ENCODE results near the gene FER.

The FER gene

GRCh38 chr5:108729242-108729615 is 18.5 kb upstream of the FER start:
- Mint-ChIP-seq H3K4me1 (peaks cover 28% of the 10 kb centered on the region), H3K27ac (peak overlapping the region; percentile 97), H3K36me3 (no peaks in the 10 kb centered on the region), H3K9me3 (no peaks in the 10 kb centered on the region), H3K27me3 (no peaks in the 10 kb centered on the region), H3K4me3 (peak overlapping the region; percentile 83)
- no peak for ATAC-seq (ENCODE audit: low read depth)
- no peak for DNase-seq (ENCODE audit: low spot score in 2 of 2)

GRCh38 chr5:108730617-108731340 is 16.9 kb upstream of the FER start:
- no peak overlapping the region for H3K4me3 Mint-ChIP-seq
- H3K27ac Mint-ChIP-seq: peak overlapping the region; percentile 50
- no peaks in the 10 kb centered on the region for H3K9me3 Mint-ChIP-seq
- no peaks in the 10 kb centered on the region for H3K27me3 Mint-ChIP-seq
- H3K4me1 Mint-ChIP-seq: peaks cover 28% of the 10 kb centered on the region
- DNase-seq (ENCODE audit: low spot score in 2 of 2) (no peak), ATAC-seq (ENCODE audit: low read depth) (no peak)
- no peaks in the 10 kb centered on the region for H3K36me3 Mint-ChIP-seq

GRCh38 chr5:108735790-108736189 is 11.9 kb upstream of the FER start:
- Mint-ChIP-seq H3K36me3 (no peaks in the 10 kb centered on the region), H3K4me3 (no peak overlapping the region), H3K9me3 (no peaks in the 10 kb centered on the region), H3K4me1 (peaks cover 8% of the 10 kb centered on the region), H3K27me3 (peaks cover 3% of the 10 kb centered on the region), H3K27ac (no peak overlapping the region)
- DNase-seq (ENCODE audit: low spot score in 2 of 2) (no peak), ATAC-seq (ENCODE audit: low read depth) (no peak)

- DNase-seq (ENCODE audit: low spot score in 2 of 2) (peak in 1 of 2 donors; percentile 19), ATAC-seq (ENCODE audit: low read depth) (peak; percentile 91)
- Mint-ChIP-seq H3K36me3 (no peaks in the 10 kb centered on the region), H3K4me1 (peaks cover 7% of the 10 kb centered on the region), H3K9me3 (no peaks in the 10 kb centered on the region), H3K4me3 (no peak overlapping the region), H3K27me3 (peaks cover 3% of the 10 kb centered on the region), H3K27ac (no peak overlapping the region)
Observed at GRCh38 chr5:108736855-108737254, 10.8 kb upstream of the FER start.

- H3K4me3 Mint-ChIP-seq: no peak overlapping the region
- no peaks in the 10 kb centered on the region for H3K36me3 Mint-ChIP-seq
- peaks cover 3% of the 10 kb centered on the region for H3K27me3 Mint-ChIP-seq
- ATAC-seq (ENCODE audit: low read depth) (no peak), DNase-seq (ENCODE audit: low spot score in 2 of 2) (no peak)
- peaks cover 4% of the 10 kb centered on the region for H3K4me1 Mint-ChIP-seq
- no peak overlapping the region for H3K27ac Mint-ChIP-seq
- no peaks in the 10 kb centered on the region for H3K9me3 Mint-ChIP-seq
Observed at GRCh38 chr5:108739376-108739775, 8.3 kb upstream of the FER start.

GRCh38 chr5:108739906-108740305 is 7.8 kb upstream of the FER start:
- ATAC-seq (ENCODE audit: low read depth): no peak
- Mint-ChIP-seq H3K36me3 (no peaks in the 10 kb centered on the region), H3K4me1 (peaks cover 4% of the 10 kb centered on the region), H3K4me3 (no peak overlapping the region), H3K9me3 (no peaks in the 10 kb centered on the region), H3K27ac (no peak overlapping the region), H3K27me3 (peaks cover 3% of the 10 kb centered on the region)
- no peak for DNase-seq (ENCODE audit: low spot score in 2 of 2)

- H3K36me3 Mint-ChIP-seq: no peaks in the 10 kb centered on the region
- ATAC-seq (ENCODE audit: low read depth) (no peak), DNase-seq (ENCODE audit: low spot score in 2 of 2) (no peak)
- H3K27ac Mint-ChIP-seq: no peak overlapping the region
- H3K4me1 Mint-ChIP-seq: peaks cover 7% of the 10 kb centered on the region
- no peaks in the 10 kb centered on the region for H3K27me3 Mint-ChIP-seq
- no peak overlapping the region for H3K4me3 Mint-ChIP-seq
- no peaks in the 10 kb centered on the region for H3K9me3 Mint-ChIP-seq
Observed at GRCh38 chr5:108743319-108743718, 4.4 kb upstream of the FER start.

GRCh38 chr5:108743846-108744245 is 3.9 kb upstream of the FER start:
- no peak overlapping the region for H3K4me3 Mint-ChIP-seq
- DNase-seq (ENCODE audit: low spot score in 2 of 2) (no peak), ATAC-seq (ENCODE audit: low read depth) (no peak)
- peaks cover 7% of the 10 kb centered on the region for H3K4me1 Mint-ChIP-seq
- H3K36me3 Mint-ChIP-seq: no peaks in the 10 kb centered on the region
- no peaks in the 10 kb centered on the region for H3K27me3 Mint-ChIP-seq
- H3K9me3 Mint-ChIP-seq: no peaks in the 10 kb centered on the region
- no peak overlapping the region for H3K27ac Mint-ChIP-seq

GRCh38 chr5:108747111-108747773 is 455 bp upstream of the FER start:
- H3K27me3 Mint-ChIP-seq: no peaks in the 10 kb centered on the region
- ATAC-seq (ENCODE audit: low read depth) (no peak), DNase-seq (ENCODE audit: low spot score in 2 of 2) (no peak)
- H3K9me3 Mint-ChIP-seq: no peaks in the 10 kb centered on the region
- peak overlapping the region; percentile 97 for H3K27ac Mint-ChIP-seq
- H3K4me3 Mint-ChIP-seq: peak overlapping the region; percentile 100
- peaks cover 13% of the 10 kb centered on the region for H3K4me1 Mint-ChIP-seq
- no peaks in the 10 kb centered on the region for H3K36me3 Mint-ChIP-seq

GRCh38 chr5:108748401-108749127 is 867 bp downstream of the FER start:
- Mint-ChIP-seq H3K4me3 (peak overlapping the region; percentile 100), H3K36me3 (no peaks in the 10 kb centered on the region), H3K9me3 (no peaks in the 10 kb centered on the region), H3K4me1 (peaks cover 13% of the 10 kb centered on the region), H3K27ac (peak overlapping the region; percentile 97), H3K27me3 (no peaks in the 10 kb centered on the region)
- ATAC-seq (ENCODE audit: low read depth) (peak; percentile 85), DNase-seq (ENCODE audit: low spot score in 2 of 2) (peak; percentile 94 to 98)

GRCh38 chr5:108749128-108749861 is 1.6 kb downstream of the FER start:
- Mint-ChIP-seq H3K4me1 (peaks cover 13% of the 10 kb centered on the region), H3K9me3 (no peaks in the 10 kb centered on the region), H3K4me3 (peak overlapping the region; percentile 100), H3K27ac (peak overlapping the region; percentile 97), H3K36me3 (no peaks in the 10 kb centered on the region), H3K27me3 (no peaks in the 10 kb centered on the region)
- peak; percentile 9 for ATAC-seq (ENCODE audit: low read depth)
- peak in 1 of 2 donors; percentile 6 for DNase-seq (ENCODE audit: low spot score in 2 of 2)

GRCh38 chr5:108753331-108753730 is 5.6 kb downstream of the FER start:
- Mint-ChIP-seq H3K27me3 (no peaks in the 10 kb centered on the region), H3K27ac (no peak overlapping the region), H3K4me3 (no peak overlapping the region), H3K36me3 (no peaks in the 10 kb centered on the region), H3K9me3 (no peaks in the 10 kb centered on the region), H3K4me1 (peaks cover 6% of the 10 kb centered on the region)
- ATAC-seq (ENCODE audit: low read depth) (no peak), DNase-seq (ENCODE audit: low spot score in 2 of 2) (no peak)

- H3K27me3 Mint-ChIP-seq: no peaks in the 10 kb centered on the region
- ATAC-seq (ENCODE audit: low read depth): no peak
- H3K4me1 Mint-ChIP-seq: peaks cover 6% of the 10 kb centered on the region
- no peak overlapping the region for H3K27ac Mint-ChIP-seq
- H3K9me3 Mint-ChIP-seq: no peaks in the 10 kb centered on the region
- no peak for DNase-seq (ENCODE audit: low spot score in 2 of 2)
- H3K4me3 Mint-ChIP-seq: no peak overlapping the region
- H3K36me3 Mint-ChIP-seq: no peaks in the 10 kb centered on the region
Observed at GRCh38 chr5:108753877-108754276, 6.2 kb downstream of the FER start.

GRCh38 chr5:108760512-108760911 is 12.8 kb downstream of the FER start:
- Mint-ChIP-seq H3K9me3 (peaks cover 2% of the 10 kb centered on the region), H3K36me3 (peaks cover 7% of the 10 kb centered on the region), H3K4me1 (peaks cover 14% of the 10 kb centered on the region), H3K4me3 (no peak overlapping the region), H3K27ac (no peak overlapping the region), H3K27me3 (no peaks in the 10 kb centered on the region)
- DNase-seq (ENCODE audit: low spot score in 2 of 2) (no peak), ATAC-seq (ENCODE audit: low read depth) (no peak)

All from memory B cell (primary cell).